Thyroid gland (tissue), 4 donors: ENCODE data around the gene PPP3CB. TPM values are rescaled to one million over a fixed set of nuclear protein-coding genes. Genes with fewer than 3 reads are reported as not detected.

Experiments
- DNase-seq, 2 donors: peaks; one replicate each; pipeline ENCODE4 v3.0.0-alpha.2; 2019
- H3K27ac ChIP-seq, 3 donors: fragments of 200-600 bp; sonication (generic); 1 replicate in 2 of 3; 2 replicates in 1 of 3; pipeline ENCODE4 v1.5.1; 2016 to 2019; ENCODE audit warnings: mild to moderate bottlenecking in 1 of 3, moderate library complexity in 1 of 3
- H3K27me3 ChIP-seq: fragments of 200-600 bp; sonication (generic); one replicate; pipeline ENCODE4 v1.5.1; 2019
- H3K36me3 ChIP-seq, 2 donors: fragments of 200-600 bp; sonication (generic); one replicate each; pipeline ENCODE4 v1.5.1; 2016 to 2019
- H3K4me1 ChIP-seq, 2 donors: fragments of 200-600 bp; sonication (generic); one replicate each; pipeline ENCODE4 v1.5.1; 2017 to 2019
- H3K4me3 ChIP-seq, 3 donors: fragments of 200-600 bp; sonication (generic); replicated peaks in 1 of 3; 1 replicate in 2 of 3; 2 replicates in 1 of 3; pipeline ENCODE4 v1.5.1; 2016; ENCODE audit warnings: mild to moderate bottlenecking in 1 of 3
- H3K9me3 ChIP-seq: fragments of 200-600 bp; sonication (generic); one replicate; pipeline ENCODE4 v1.5.1; 2017
- POLR2A ChIP-seq, 2 donors: fragments of 450-650 bp; IDR thresholded peaks; one replicate each; pipeline ENCODE4 v1.6.1; 2017; ENCODE audit warnings: antibody characterized with exemption in 2 of 2, mild to moderate bottlenecking in 2 of 2, moderate library complexity in 1 of 2
- WGBS, 2 donors: methylation state at CpG; one replicate each; pipeline ENCODE4 v1.1.5; 2017; 5-methylcytosine and 5-hydroxymethylcytosine counted together
- intact Hi-C: fragments of 100-400 bp; cut with DNase I; formaldehyde crosslinking; loops from one replicate; pipeline ENCODE4 v1.15.1; 2023
- total RNA-seq, 4 donors: library from RNA; depleted of rRNA; stranded (reverse); fragments of >200 nt; gene quantifications; one replicate each; pipeline ENCODE4 v1.2.3, GENCODE V29; 2016
- TF ChIP-seq, protein P1 (sequence below), 6 experiments: fragments of 200-600 bp in 3 of 6; fragments of 450-650 bp in 3 of 6; sonication (generic) in 3 of 6; IDR thresholded peaks; one replicate each; pipeline ENCODE4 v1.5.1; 2016 to 2019; ENCODE audit warnings: antibody characterized with exemption in 6 of 6, mild to moderate bottlenecking in 2 of 6, inconsistent platforms in 1 of 6, moderate library complexity in 1 of 6

PPP3CB gene
- total RNA-seq, 4 donors from 2014 or later: 36.4 to 45.2 (median 41.1) TPM

DNA sequence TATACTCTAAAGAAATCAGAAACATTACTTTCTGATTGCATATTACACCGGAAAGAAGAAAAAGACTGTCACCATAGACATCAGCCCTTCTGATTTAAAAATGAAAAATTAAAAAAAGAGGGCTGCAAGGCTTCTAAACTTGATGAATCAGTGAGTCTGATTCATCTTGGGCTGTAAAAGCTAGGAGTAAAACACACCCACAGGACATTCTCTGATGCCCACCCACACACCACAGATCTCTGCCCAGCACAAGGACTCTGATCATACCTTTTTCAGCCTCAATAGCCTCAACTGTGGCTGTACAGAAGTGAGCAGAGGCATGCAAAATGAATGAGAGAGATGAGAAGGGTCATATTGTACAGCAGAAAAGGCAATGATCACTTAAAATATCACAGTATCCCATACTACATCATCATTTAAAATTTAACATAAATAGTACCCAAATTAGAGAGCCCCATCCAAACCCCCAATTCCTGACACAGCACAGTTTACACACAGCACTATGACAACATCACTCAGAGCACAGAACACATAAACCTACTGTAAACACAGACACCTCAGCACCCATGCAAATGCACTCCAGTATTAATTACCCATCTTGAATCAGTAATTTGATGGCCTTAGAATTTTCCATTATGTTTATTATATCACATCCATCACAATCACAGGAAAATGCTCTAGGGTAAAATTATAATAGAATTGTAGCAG lies 56.1 kb downstream of the PPP3CB start:
- Histone ChIP-seq H3K36me3 (peaks cover 0 to 6% of the 10 kb centered on the region in 2 donors), H3K4me3 (no peak overlapping the region), H3K9me3 (no peaks in the 10 kb centered on the region), H3K27me3 (no peaks in the 10 kb centered on the region), H3K4me1 (no peaks in the 10 kb centered on the region), H3K27ac (no peak overlapping the region)
- intact Hi-C loops: no loop called here
- TF ChIP-seq, protein P1, sequence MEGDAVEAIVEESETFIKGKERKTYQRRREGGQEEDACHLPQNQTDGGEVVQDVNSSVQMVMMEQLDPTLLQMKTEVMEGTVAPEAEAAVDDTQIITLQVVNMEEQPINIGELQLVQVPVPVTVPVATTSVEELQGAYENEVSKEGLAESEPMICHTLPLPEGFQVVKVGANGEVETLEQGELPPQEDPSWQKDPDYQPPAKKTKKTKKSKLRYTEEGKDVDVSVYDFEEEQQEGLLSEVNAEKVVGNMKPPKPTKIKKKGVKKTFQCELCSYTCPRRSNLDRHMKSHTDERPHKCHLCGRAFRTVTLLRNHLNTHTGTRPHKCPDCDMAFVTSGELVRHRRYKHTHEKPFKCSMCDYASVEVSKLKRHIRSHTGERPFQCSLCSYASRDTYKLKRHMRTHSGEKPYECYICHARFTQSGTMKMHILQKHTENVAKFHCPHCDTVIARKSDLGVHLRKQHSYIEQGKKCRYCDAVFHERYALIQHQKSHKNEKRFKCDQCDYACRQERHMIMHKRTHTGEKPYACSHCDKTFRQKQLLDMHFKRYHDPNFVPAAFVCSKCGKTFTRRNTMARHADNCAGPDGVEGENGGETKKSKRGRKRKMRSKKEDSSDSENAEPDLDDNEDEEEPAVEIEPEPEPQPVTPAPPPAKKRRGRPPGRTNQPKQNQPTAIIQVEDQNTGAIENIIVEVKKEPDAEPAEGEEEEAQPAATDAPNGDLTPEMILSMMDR (IDR thresholded peaks at IDR 0.05): no peak
- TF ChIP-seq POLR2A (IDR thresholded peaks at IDR 0.05): no peak
- no peak for DNase-seq
- WGBS, 2 donors: 93 to 96% methylated on average over 1 of the region's 1 CpG

- Histone ChIP-seq H3K27ac (no peak overlapping the region), H3K27me3 (no peaks in the 10 kb centered on the region), H3K4me1 (no peaks in the 10 kb centered on the region), H3K36me3 (peaks cover 0 to 6% of the 10 kb centered on the region in 2 donors), H3K9me3 (no peaks in the 10 kb centered on the region), H3K4me3 (no peak overlapping the region)
- WGBS, 2 donors: 95 to 97% methylated on average over 1 of the region's 1 CpG
- no peak for TF ChIP-seq POLR2A (IDR thresholded peaks at IDR 0.05)
- TF ChIP-seq, protein P1 (IDR thresholded peaks at IDR 0.05): no peak
- no peak for DNase-seq
- intact Hi-C loops: no loop called here
Measured at GRCh38 chr10:73439055-73439454, 56.8 kb downstream of the PPP3CB start.

- TF ChIP-seq, protein P1 (IDR thresholded peaks at IDR 0.05): no peak
- TF ChIP-seq POLR2A (IDR thresholded peaks at IDR 0.05): no peak
- no peaks in the 10 kb centered on the region for H3K27me3 ChIP-seq
- no peak within 1 kb of the TSS for H3K4me3 ChIP-seq
- intact Hi-C loops: no loop called here
- no peak within 1 kb of the TSS for H3K27ac ChIP-seq
- no peaks in the 10 kb centered on the region for H3K9me3 ChIP-seq
- peaks cover 0 to 6% of the 10 kb centered on the region in 2 donors for H3K36me3 ChIP-seq
- no peaks in the 10 kb centered on the region for H3K4me1 ChIP-seq
- no peak for DNase-seq
Measured at GRCh38 chr10:73433538-73433867, 62.3 kb downstream of the PPP3CB start, which contains the start of gene MSS51. TSS of gene MSS51 (minus strand) at chr10:73433561. CDS start at chr10:73428284, 5,277 bp downstream.

DNA sequence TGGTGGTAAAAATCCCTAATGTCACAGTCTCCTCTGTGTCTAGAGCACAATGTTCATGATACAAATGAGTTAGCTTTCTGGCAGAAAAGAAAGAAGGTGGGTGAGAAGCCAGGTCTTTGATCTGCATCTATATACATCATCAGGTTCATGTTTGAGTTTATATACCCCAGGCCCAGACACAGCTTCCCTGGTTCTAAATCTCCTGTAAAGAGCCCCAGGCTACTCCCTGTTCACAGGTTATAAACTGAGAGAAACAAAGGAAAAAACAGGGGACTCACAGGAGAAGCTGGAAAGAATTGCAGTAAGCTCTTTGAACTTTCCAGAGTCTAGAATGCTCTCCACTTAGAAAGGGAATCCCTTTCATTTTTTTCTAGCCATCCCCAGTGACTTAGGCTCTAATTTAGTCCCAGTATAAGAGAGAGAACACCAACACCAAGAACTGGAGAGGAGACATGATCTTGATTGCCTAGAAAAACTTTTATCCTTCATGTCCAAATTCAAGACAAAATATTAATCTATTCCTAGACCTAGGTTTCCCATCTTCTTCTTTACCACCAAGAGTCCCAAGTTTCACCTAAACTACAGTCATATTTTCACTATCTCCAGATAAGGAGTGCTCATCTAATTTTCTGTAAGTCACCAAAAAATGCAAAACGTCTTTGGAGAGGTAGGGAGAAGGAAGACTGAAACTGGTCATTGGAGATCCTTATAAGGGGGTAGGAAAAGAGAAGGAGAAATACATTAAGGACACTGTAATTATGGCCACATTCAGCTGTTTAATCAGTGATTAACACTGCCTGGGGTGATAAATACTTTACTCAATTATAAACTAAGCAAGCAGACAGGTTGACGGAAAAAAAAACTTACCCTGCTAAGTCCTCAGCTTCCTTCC lies 62.9 kb downstream of the PPP3CB start:
- 77 to 83% methylated on average over 2 of the region's 2 CpGs for WGBS, 2 donors
- H3K4me1 ChIP-seq: no peaks in the 10 kb centered on the region
- H3K9me3 ChIP-seq: no peaks in the 10 kb centered on the region
- no peaks in the 10 kb centered on the region for H3K27me3 ChIP-seq
- intact Hi-C loops: no loop called here
- no peak overlapping the region for H3K27ac ChIP-seq
- H3K4me3 ChIP-seq: no peak overlapping the region
- TF ChIP-seq, protein P1 (IDR thresholded peaks at IDR 0.05): no peak
- TF ChIP-seq POLR2A (IDR thresholded peaks at IDR 0.05): no peak
- DNase-seq: no peak
- H3K36me3 ChIP-seq: peaks cover 0 to 8% of the 10 kb centered on the region in 2 donors

GRCh38 chr10:73426318-73426717 lies 69.5 kb downstream of the PPP3CB start:
- H3K27me3 ChIP-seq: no peaks in the 10 kb centered on the region
- WGBS, 2 donors: 93 to 99% methylated on average over 4 of the region's 4 CpGs
- DNase-seq: no peak
- H3K36me3 ChIP-seq: peaks cover 7 to 31% of the 10 kb centered on the region in 2 donors
- intact Hi-C loops: no loop called here
- no peaks in the 10 kb centered on the region for H3K9me3 ChIP-seq
- H3K27ac ChIP-seq: no peak overlapping the region
- no peaks in the 10 kb centered on the region for H3K4me1 ChIP-seq
- no peak overlapping the region for H3K4me3 ChIP-seq
- no peak for TF ChIP-seq POLR2A (IDR thresholded peaks at IDR 0.05)
- TF ChIP-seq, protein P1 (IDR thresholded peaks at IDR 0.05): no peak
